Neural cell (in vitro differentiated cells): ENCODE data around the gene P2RX6.

Experiments
- EP300 ChIP-seq: fragments of 450-650 bp; conservative IDR thresholded peaks from 2 replicates; pipeline ENCODE4 v1.6.1; 2014; ENCODE audit warnings: antibody characterized with exemption, mild to moderate bottlenecking, moderate library complexity; ENCODE audit not compliant: poor library complexity, severe bottlenecking
- EZH2 ChIP-seq: fragments of 200-600, 300-800 bp; shearing (Covaris generic), sonication (generic); IDR thresholded peaks from 2 replicates; pipeline ENCODE4 v1.6.1; 2014; ENCODE audit warnings: antibody characterized with exemption, low read length, borderline replicate concordance, mild to moderate bottlenecking; ENCODE audit not compliant: insufficient read depth, poor library complexity, severe bottlenecking
- RAD21 ChIP-seq: fragments of 450-650 bp; conservative IDR thresholded peaks from 2 replicates; pipeline ENCODE4 v1.6.1; 2014; ENCODE audit warnings: antibody characterized with exemption, mild to moderate bottlenecking, moderate library complexity
- SMC3 ChIP-seq: fragments of 450-650 bp; conservative IDR thresholded peaks from 2 replicates; pipeline ENCODE4 v1.6.1; 2014; ENCODE audit warnings: antibody characterized with exemption, mild to moderate bottlenecking, moderate library complexity; ENCODE audit not compliant: poor library complexity
- TAF1 ChIP-seq: IDR thresholded peaks from 2 replicates; pipeline ENCODE4 v1.6.1; 2012; ENCODE audit warnings: low read depth
- TF ChIP-seq, protein P1 (sequence below): fragments of 450-650 bp; IDR thresholded peaks from 2 replicates; pipeline ENCODE4 v1.5.1; 2014; ENCODE audit warnings: antibody characterized with exemption, mild to moderate bottlenecking, moderate library complexity; ENCODE audit not compliant: poor library complexity, severe bottlenecking

DNA sequence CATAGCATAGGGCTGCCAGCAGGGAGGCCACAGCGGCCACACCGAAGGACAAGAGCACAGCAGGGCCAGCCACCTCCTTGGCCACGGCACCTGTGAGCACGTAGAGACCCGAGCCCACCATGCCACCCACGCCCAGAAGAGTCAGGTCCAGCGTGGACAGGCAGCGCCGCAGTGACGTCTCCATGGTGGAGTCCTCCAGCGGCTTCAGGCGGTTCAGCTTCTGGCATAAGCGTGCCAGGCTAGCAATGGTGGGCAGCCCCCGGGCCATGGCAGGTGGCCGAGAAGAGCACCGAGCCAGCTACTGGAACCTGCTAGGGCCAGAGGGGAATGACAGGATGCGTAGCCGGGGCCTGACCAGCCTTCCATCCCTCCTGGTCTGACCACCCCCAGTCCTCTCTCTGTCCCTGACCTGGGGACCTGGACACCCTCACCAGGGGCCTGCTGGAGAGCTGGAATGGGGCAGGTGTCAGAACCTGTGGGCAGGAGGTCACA is 16.6 kb downstream of the P2RX6 start:
- TF ChIP-seq, protein P1, sequence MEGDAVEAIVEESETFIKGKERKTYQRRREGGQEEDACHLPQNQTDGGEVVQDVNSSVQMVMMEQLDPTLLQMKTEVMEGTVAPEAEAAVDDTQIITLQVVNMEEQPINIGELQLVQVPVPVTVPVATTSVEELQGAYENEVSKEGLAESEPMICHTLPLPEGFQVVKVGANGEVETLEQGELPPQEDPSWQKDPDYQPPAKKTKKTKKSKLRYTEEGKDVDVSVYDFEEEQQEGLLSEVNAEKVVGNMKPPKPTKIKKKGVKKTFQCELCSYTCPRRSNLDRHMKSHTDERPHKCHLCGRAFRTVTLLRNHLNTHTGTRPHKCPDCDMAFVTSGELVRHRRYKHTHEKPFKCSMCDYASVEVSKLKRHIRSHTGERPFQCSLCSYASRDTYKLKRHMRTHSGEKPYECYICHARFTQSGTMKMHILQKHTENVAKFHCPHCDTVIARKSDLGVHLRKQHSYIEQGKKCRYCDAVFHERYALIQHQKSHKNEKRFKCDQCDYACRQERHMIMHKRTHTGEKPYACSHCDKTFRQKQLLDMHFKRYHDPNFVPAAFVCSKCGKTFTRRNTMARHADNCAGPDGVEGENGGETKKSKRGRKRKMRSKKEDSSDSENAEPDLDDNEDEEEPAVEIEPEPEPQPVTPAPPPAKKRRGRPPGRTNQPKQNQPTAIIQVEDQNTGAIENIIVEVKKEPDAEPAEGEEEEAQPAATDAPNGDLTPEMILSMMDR = no peak
- TF ChIP-seq EP300 (no peak), EZH2 (no peak), TAF1 (no peak), SMC3 (no peak), RAD21 (no peak)
